H4 (cell line): Measurements from ENCODE around the gene SNAI3. TPM values are rescaled to one million over a fixed set of nuclear protein-coding genes. Genes with fewer than 3 reads are reported as not detected.
A peak's percentile ranks its signal among the peaks of the same experiment; 100 is the strongest.

Experiments
- DNase-seq: peaks from one replicate; pipeline ENCODE4 v3.0.0-alpha.2; 2015; ENCODE audit warnings: low spot score
- total RNA-seq: library from RNA; depleted of rRNA; stranded (reverse); fragments of >200 nt; shearing (Covaris generic); gene quantifications from 2 replicates; pipeline ENCODE4 v1.2.3, GENCODE V29; 2014; rRNA removed

Gene SNAI3
- total RNA-seq, 1 experiment from 2014 or later = 0.62 TPM

DNA sequence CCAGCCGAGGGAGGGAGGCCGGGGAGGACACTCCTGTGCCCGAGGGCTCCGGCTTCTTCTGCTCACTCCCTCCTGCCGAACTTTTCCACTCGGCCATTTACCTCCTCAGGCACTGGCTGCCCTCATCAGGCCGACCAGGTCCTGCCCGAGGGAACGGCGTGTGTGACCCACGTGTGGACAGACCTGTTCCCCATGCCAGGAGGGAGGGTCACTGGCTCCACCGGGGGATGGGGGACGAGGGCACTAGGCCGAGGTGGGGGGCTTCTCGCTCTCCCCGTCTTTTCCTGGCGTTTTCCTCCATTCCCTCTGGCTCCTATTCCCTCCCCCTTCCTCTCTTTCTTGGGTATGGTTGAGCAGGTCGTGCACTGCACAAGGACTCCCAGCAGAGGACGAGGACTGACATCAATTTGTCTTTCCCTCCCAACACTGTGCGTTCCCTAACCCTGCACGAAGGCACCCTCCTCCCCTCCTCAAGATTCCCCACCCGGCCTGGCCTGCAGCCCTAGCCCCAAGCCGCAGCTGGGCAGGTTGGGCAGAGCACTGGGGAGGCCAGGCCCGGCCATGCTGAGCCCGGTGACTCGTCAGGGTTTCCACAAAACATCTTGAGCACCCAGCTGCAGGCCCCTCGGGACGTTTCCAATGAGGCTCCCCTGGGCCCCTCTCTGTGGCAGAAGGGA, 51.2 kb downstream of the SNAI3 start:
- no peak for DNase-seq

DNA sequence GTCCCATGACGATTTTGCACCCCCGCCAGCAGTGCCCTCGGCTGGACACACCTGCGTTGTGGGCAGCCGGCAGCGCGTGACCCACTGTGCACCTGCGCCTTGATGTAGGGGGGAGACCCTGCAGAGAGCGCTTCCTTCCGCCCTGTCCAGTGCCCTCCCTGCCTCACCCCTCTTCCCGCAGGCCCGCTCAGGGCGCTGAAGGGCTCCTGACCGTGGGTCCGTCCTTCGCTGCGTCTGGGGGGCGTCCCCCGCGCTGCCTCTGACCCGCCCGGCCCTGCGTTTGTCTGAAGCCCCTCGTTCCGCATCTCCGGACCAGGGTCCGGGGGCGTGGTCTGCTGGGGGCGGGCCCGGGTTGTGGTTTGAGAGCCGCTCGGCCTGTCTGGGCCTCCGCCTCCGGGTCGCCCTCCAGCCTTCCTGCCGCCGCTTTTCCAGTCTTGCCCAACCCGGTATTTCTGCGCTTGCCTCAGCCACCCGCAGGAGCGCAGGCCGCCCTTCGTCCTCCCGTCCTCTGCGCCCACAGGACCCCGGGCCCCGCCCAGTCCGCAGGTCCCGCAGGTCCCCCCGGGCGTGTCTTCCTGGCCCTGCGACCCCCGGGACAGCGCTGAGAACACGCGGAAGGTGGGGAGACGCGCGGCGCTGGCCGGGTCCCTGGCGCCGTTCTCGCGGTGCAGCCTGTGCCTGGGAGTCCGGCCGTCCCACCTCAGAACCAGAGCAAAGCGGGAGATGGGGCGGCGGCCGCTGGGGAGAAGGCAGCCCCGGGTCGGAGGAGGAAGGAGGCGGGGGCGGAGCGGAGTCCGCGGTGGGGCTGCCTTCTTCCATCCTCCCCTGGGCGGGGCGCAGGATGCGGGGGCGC, 51.9 kb downstream of the SNAI3 start:
- DNase-seq = no peak

DNA sequence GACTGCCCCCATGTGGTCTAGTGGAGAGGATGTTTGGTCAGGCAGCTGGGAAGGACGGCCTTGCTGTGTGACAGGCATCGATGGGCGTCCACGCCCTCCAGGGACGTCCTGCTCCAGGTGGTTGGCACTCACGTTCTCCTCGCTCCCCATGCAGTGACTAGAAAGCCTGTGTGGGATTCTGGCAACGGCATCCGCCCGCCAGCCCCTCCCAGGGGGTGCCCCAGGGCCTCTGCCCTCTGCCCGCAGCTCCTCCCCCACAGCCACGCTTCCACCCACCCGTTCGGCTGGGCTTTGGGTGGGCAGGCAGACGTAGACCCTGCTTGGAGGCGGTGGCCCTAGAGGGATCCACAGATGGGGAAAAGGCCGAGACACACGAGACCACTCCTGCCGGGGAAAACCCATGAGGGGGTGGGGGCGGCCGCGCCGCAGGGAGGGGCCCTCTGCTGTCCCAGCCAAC, 52.6 kb downstream of the SNAI3 start:
- DNase-seq = peak; percentile 33

DNA sequence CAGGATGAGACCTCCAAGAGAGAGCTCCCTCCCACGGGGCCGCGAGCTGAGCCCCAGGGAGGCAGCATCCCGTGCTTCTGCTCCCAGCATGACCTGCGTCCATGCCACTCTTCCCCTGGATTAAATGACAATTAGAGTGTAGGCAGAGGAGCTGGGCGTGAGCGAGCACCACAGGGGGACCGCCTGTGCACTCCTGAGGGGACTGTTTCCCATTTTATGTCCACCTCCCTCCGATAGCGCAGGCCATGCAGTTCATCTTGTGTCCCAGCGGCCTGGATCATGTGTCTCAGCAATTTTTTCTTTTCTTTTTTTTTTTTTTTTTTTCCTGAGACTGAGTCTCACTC, 53.7 kb downstream of the SNAI3 start:
- no peak for DNase-seq

DNA sequence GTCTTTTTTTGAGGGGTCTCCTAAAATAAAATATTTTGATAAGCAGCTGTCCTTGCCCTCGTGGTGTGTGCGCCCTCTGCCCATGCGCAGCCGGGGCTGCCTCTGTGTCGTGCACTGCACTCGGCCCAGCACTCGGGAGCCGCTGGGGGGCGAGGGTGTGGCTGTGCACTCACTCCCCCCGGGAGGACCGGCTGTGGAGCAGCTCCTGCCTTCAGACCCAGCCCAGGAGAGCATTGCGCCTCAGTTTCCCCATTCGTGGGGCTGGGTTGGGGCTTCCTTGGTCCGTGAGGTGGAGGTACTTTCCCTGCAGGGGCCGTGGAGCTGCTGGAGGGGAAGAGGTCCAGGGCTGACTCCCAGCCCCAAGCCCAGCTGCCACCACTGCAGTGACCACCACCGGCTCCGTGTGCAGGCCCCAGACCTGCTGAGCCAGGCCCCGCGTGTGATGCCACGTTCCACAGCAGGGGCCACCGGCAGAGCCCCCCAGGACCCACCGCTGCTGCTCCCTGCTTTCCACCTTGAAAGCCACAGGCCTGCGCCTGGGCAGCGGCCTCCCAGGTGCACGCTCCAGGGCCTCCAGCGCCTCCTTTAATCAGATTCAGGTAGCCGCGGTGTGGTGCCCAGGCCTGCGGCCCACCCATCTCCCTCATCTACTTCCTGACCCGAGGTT, 54.3 kb downstream of the SNAI3 start:
- DNase-seq = no peak

DNA sequence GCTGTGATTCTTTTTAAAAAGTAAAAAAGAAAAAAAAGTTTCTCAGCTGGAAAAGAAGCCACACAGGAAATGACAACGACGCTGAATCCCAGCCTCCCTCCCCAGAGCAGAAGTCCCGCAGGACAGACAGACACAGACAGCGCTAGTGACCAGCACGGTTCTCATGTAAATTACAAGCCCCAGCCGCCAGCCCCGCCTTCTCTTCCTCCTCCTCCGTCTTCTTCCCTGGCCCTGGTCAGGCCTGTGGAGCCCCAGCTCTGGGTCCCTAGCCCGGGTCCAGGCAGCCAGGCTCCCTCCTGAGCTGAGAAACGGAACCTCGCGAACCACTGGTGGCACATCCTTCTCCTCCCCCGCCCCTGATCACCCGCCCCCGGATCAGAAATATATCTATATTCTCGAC, 54.9 kb downstream of the SNAI3 start:
- DNase-seq = no peak

DNA sequence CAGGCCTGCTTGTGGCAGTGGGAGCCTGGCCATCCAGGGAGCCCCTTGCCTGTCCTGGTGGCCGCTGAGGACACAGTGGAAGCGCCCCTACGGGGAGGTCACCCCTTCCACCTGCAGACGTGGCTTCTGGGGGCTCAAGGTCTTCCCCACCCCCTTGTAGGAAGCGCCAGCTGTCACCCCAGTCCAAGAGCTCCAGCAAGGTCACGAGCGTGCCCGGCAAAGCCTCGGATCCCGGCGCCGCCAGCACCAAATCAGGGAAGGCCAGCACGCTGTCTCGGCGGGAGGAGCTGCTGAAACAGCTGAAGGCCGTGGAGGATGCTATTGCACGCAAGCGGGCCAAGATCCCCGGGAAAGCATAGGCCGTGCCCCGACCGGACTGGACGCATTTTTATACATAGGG, 55.4 kb downstream of the SNAI3 start:
- DNase-seq = no peak

DNA sequence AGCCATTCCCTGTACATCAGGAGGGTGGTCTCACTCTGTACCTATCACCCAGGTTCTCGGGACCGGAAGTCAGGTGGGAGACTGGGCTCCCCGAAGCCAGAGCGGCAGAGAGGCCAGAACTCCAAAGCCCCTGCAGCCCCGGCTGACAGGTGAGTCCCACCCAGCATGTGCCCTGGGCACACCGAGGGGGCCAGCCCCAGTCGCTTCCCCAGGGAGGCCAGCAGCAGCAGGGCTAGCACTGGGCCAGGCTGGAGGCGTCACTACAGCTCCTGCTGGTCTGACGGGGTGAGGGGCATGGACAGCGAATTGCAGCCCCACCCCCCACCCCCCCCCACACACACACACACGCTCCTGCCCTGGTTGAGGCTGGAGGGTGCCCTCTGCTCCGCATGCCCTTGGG, 55.9 kb downstream of the SNAI3 start:
- no peak for DNase-seq

DNA sequence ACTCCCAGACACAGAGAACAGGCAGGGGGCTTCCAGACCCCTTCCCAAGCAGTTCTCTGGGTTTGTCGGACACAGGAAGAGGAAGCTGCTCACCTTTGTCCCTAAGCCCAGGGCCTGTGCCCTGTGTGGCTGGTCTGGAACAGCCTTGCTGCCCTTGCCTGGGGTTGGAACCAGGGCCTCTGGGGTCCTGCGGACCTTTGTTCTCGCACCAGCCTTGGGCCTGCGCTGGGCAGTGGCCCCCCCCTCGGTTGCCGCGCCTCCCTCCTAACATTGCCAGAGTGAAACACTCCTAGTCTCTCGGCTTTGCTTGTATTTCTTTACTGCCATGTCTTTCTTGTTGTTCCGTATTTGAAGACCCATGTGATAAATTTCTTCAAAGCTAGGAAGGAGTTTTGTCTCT, 56.5 kb downstream of the SNAI3 start:
- no peak for DNase-seq

DNA sequence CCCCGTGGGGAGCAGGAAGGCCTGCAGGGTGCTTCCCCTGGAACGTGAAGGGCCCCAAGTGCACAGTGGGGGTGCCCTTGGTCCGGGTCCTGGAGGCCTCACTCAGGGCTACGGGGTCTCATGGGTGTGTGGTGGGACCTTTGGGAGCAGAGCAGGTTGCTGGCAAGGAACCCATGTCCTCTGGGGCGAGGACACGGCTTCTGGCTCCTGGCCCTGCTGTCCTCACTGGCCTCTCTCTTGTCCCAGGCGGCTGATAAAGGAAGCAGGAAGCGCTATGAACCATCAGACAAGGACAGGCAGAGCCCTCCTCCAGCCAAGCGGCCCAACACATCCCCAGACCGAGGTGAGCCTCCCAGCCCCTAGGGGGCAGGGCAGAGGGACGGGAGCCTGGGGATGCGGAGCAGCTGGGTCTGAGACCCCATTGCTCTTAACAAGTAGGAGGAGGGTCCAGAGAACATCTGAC, 57.8 kb downstream of the SNAI3 start:
- DNase-seq = no peak

Other genes starting within 250 kb of the SNAI3 start
- 0.29 and 0.86 TPM in 2 replicates for gene ZFPM1, start 233.2 kb downstream of the SNAI3 start, total RNA-seq
- 6.4 and 10.6 TPM in 2 replicates for gene ZC3H18, start 116.1 kb downstream of the SNAI3 start, total RNA-seq
- not detected in 2 replicates for gene IL17C, start 47.9 kb downstream of the SNAI3 start, total RNA-seq
- not detected in 2 replicates for gene CYBA, start 35.5 kb downstream of the SNAI3 start, total RNA-seq
- 28.1 and 41.5 TPM in 2 replicates for gene MVD, start 23.4 kb downstream of the SNAI3 start, total RNA-seq
- gene RNF166, start 19.9 kb upstream of the SNAI3 start, total RNA-seq = 16.0 and 30.4 TPM in 2 replicates
- gene CTU2, start 20.0 kb upstream of the SNAI3 start, total RNA-seq = 12.2 and 12.6 TPM in 2 replicates
- gene PIEZO1, start 98.7 kb upstream of the SNAI3 start, total RNA-seq = 35.6 and 47.1 TPM in 2 replicates
- 26.4 and 27.0 TPM in 2 replicates for gene CDT1, start 117.3 kb upstream of the SNAI3 start, total RNA-seq
- gene APRT, start 125.4 kb upstream of the SNAI3 start, total RNA-seq = 401 and 554 TPM in 2 replicates
- 18.2 and 22.7 TPM in 2 replicates for gene GALNS, start 170.4 kb upstream of the SNAI3 start, total RNA-seq
- 50.7 and 54.2 TPM in 2 replicates for gene TRAPPC2L, start 170.6 kb upstream of the SNAI3 start, total RNA-seq
- gene PABPN1L, start 180.2 kb upstream of the SNAI3 start, total RNA-seq = not detected in 2 replicates